ENCODE data around the gene RAB3IL1.

Gene RAB3IL1

DNA sequence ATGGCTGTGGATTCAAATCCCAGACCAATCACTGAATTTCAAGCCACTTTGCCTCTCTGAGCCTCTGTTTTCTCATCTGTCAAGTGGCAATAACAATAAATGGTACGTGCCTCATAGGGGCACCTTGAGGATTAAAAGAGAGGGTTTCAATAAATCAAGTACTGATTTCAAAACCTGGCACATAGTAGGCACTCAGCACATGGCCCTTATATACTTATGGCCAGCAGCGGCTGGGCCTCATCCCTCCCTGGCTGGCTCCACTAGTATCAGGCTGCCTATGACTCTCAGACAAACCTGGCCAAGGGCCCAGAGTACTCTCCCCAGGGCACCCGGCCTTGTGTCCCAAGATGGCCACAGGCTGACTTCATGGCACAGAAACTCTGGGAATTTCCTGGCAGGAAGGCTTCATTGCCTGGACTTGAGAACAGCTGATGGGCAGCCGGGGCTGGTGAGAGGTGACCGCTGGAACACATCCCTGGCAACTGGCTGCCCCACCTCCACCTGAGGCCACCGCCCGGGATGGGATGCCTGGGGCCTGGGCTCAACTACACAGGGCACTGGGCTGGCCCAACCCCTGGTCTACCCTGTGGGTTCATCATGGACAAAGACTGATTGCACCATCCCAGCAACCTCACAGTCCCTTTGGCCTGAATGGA is 29.4 kb downstream of the RAB3IL1 start:
- no peak for TF ChIP-seq GABPA (IDR thresholded peaks at IDR 0.05; ENCODE audit: low read depth)
- TF ChIP-seq, protein P1, sequence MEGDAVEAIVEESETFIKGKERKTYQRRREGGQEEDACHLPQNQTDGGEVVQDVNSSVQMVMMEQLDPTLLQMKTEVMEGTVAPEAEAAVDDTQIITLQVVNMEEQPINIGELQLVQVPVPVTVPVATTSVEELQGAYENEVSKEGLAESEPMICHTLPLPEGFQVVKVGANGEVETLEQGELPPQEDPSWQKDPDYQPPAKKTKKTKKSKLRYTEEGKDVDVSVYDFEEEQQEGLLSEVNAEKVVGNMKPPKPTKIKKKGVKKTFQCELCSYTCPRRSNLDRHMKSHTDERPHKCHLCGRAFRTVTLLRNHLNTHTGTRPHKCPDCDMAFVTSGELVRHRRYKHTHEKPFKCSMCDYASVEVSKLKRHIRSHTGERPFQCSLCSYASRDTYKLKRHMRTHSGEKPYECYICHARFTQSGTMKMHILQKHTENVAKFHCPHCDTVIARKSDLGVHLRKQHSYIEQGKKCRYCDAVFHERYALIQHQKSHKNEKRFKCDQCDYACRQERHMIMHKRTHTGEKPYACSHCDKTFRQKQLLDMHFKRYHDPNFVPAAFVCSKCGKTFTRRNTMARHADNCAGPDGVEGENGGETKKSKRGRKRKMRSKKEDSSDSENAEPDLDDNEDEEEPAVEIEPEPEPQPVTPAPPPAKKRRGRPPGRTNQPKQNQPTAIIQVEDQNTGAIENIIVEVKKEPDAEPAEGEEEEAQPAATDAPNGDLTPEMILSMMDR (IDR thresholded peaks at IDR 0.05; ENCODE audit: insufficient read depth, low read length) = no peak
- no peak for TF ChIP-seq POLR2AphosphoS5 (IDR thresholded peaks at IDR 0.05; ENCODE audit: low read depth)
- TF ChIP-seq SPI1 (IDR thresholded peaks at IDR 0.05; ENCODE audit: borderline replicate concordance, low read depth) = no peak
- TF ChIP-seq, protein P2, sequence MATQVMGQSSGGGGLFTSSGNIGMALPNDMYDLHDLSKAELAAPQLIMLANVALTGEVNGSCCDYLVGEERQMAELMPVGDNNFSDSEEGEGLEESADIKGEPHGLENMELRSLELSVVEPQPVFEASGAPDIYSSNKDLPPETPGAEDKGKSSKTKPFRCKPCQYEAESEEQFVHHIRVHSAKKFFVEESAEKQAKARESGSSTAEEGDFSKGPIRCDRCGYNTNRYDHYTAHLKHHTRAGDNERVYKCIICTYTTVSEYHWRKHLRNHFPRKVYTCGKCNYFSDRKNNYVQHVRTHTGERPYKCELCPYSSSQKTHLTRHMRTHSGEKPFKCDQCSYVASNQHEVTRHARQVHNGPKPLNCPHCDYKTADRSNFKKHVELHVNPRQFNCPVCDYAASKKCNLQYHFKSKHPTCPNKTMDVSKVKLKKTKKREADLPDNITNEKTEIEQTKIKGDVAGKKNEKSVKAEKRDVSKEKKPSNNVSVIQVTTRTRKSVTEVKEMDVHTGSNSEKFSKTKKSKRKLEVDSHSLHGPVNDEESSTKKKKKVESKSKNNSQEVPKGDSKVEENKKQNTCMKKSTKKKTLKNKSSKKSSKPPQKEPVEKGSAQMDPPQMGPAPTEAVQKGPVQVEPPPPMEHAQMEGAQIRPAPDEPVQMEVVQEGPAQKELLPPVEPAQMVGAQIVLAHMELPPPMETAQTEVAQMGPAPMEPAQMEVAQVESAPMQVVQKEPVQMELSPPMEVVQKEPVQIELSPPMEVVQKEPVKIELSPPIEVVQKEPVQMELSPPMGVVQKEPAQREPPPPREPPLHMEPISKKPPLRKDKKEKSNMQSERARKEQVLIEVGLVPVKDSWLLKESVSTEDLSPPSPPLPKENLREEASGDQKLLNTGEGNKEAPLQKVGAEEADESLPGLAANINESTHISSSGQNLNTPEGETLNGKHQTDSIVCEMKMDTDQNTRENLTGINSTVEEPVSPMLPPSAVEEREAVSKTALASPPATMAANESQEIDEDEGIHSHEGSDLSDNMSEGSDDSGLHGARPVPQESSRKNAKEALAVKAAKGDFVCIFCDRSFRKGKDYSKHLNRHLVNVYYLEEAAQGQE (IDR thresholded peaks at IDR 0.05; ENCODE audit: insufficient replicate concordance, low read depth) = no peak
- no peak for DNase-seq (ENCODE audit: low read depth in 1 of 2, low spot score in 1 of 2)
- peaks cover 16% of the 10 kb centered on the region for H3K27me3 ChIP-seq (ENCODE audit: insufficient read depth, poor library complexity, severe bottlenecking)
- H3K27ac ChIP-seq (replicated peaks) = no peak overlapping the region
- H3K4me3 ChIP-seq (replicated peaks; ENCODE audit: insufficient read depth, low read length) = no peak overlapping the region

DNA sequence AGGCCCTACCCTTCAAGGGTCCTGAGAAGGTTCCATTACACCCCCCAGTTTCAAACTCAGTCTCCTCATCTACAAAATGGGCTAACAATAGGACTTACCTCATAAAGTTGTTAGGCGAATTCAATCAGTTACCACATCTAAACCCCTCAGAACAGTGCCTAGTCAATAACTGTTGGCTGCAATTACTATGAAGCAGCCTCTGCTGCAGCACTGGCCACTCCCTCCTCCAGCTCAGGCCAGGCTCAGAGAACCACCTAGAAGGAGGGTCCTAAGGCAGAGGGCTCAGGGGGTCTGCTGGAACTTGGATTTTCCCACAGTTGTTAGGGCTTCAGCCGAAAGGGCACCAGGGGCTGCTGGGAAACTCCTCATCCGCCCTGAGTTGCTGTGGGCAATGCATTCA is 30.7 kb downstream of the RAB3IL1 start:
- H3K27ac ChIP-seq (replicated peaks) = no peak overlapping the region
- H3K27me3 ChIP-seq (ENCODE audit: insufficient read depth, poor library complexity, severe bottlenecking) = peaks cover 9% of the 10 kb centered on the region
- H3K4me3 ChIP-seq (replicated peaks; ENCODE audit: insufficient read depth, low read length) = no peak overlapping the region
- no peak for DNase-seq (ENCODE audit: low read depth in 1 of 2, low spot score in 1 of 2)
- TF ChIP-seq SPI1 (IDR thresholded peaks at IDR 0.05; ENCODE audit: borderline replicate concordance, low read depth) (no peak), GABPA (IDR thresholded peaks at IDR 0.05; ENCODE audit: low read depth) (no peak), POLR2AphosphoS5 (IDR thresholded peaks at IDR 0.05; ENCODE audit: low read depth) (no peak)
- TF ChIP-seq, protein P2 (IDR thresholded peaks at IDR 0.05; ENCODE audit: insufficient replicate concordance, low read depth) = no peak
- TF ChIP-seq, protein P1 (IDR thresholded peaks at IDR 0.05; ENCODE audit: insufficient read depth, low read length) = no peak

DNA sequence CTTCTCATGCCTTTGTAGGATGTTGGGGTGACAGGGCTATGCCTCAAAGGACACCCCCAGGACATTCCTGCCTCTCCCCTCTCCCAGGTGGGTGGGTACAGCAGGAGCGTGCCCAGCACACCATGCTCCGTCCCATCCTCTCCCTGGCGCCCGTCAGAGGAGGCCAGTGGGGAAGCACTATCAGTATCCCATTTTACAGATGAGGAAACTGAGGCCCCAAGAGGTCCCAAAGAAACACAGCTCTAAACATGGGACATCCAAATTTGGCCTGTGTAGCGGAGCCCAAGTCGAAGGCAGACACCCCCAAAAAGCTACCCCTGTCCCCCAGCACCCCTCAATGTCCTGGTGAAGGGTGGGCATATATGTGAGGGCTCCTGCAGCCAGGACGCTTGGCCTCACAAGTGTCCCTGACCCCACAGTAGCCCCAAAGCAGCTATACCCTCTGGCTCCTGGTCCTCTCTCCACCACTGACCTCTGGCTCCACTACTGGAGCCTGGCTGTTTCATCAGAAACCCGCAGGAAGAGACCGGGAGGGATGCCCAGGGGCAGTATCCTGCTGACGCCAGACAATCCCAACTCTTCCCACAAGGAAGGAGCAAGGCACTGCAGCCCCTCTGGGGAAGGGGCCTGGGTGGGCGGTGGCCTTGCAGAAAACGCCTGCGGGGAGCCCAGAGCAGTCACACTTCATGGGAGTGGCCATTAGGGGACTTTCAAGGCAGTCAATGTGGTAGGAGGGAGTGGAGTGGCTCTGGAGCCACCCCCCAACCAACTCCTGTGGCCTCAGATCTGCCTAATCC is 31.4 kb downstream of the RAB3IL1 start:
- no peak overlapping the region for H3K4me3 ChIP-seq (replicated peaks; ENCODE audit: insufficient read depth, low read length)
- no peak for TF ChIP-seq SPI1 (IDR thresholded peaks at IDR 0.05; ENCODE audit: borderline replicate concordance, low read depth)
- H3K27me3 ChIP-seq (ENCODE audit: insufficient read depth, poor library complexity, severe bottlenecking) = peaks cover 8% of the 10 kb centered on the region
- no peak overlapping the region for H3K27ac ChIP-seq (replicated peaks)
- no peak for DNase-seq (ENCODE audit: low read depth in 1 of 2, low spot score in 1 of 2)

DNA sequence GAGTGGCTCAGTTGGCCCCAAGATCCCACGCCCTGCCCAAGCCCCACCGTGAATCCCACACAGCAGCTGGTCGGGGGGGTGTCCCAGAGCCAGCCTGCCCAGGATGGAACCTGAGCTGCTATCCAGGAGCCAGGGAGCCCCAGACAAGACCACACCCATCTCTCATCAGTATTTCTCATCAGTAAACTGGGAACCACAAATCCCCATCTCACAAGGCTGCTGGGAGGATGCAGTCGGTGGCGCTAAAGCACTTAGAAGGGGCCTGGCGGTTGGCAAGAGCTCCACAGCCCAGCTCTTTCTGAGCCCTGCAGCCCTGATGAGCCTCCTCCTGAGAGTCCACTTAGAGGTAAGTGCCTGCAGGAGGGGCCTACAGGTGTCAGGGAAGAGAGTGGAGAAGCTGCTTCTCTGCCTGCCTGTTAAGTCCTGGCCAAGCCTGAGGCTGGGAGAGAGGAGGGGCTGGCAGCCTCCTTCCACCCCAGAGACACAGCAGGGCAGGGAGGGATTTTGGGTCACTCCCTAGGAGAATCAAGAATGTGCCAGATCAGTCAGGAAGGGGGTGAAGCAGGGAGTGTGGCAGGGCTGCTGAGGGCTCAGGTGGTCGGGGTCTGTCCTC is 32.1 kb downstream of the RAB3IL1 start:
- no peak overlapping the region for H3K27ac ChIP-seq (replicated peaks)
- DNase-seq (ENCODE audit: low read depth in 1 of 2, low spot score in 1 of 2) = no peak

More for the DNA sequence above, 32.1 kb downstream of the RAB3IL1 start:
- TF ChIP-seq, protein P1 (IDR thresholded peaks at IDR 0.05; ENCODE audit: insufficient read depth, low read length) = no peak
- TF ChIP-seq, protein P2 (IDR thresholded peaks at IDR 0.05; ENCODE audit: insufficient replicate concordance, low read depth) = no peak
- TF ChIP-seq SPI1 (IDR thresholded peaks at IDR 0.05; ENCODE audit: borderline replicate concordance, low read depth) = no peak
- no peak for TF ChIP-seq POLR2AphosphoS5 (IDR thresholded peaks at IDR 0.05; ENCODE audit: low read depth)
- no peak for TF ChIP-seq GABPA (IDR thresholded peaks at IDR 0.05; ENCODE audit: low read depth)
- no peak overlapping the region for H3K4me3 ChIP-seq (replicated peaks; ENCODE audit: insufficient read depth, low read length)
- peaks cover 2% of the 10 kb centered on the region for H3K27me3 ChIP-seq (ENCODE audit: insufficient read depth, poor library complexity, severe bottlenecking)

Measured in HL-60 (cell line).